Stomach (tissue), 9 donors: ENCODE measurements around the gene VPS18. TPM values are rescaled to one million over a fixed set of nuclear protein-coding genes. Genes with fewer than 3 reads are reported as not detected.

ENCODE experiments used
- DNase-seq, 2 donors: peaks; one replicate each; pipeline versions ENCODE4 v3.0.0 to v3.0.0-alpha.2; 2013 to 2019
- H3K27ac ChIP-seq, 5 donors: fragments of 200-600 bp in 4 of 5; sonication (generic) in 4 of 5; one replicate each; pipeline ENCODE4 v1.5.1; 2013 to 2019; ENCODE audit warnings: mild to moderate bottlenecking in 1 of 5, moderate library complexity in 1 of 5
- H3K27me3 ChIP-seq, 3 donors: fragments of 200-600 bp; sonication (generic); one replicate each; pipeline ENCODE4 v1.5.1; 2017 to 2019; ENCODE audit warnings: mixed run types in 1 of 3
- H3K36me3 ChIP-seq, 4 donors: fragments of 200-600 bp; sonication (generic); 1 replicate in 3 of 4; 2 replicates in 1 of 4; pipeline ENCODE4 v1.5.1; 2016 to 2019
- H3K4me1 ChIP-seq, 4 donors: fragments of 200-600 bp; sonication (generic); one replicate each; pipeline ENCODE4 v1.5.1; 2016 to 2019
- H3K4me3 ChIP-seq, 4 donors: fragments of 200-600 bp; sonication (generic) in 3 of 4; one replicate each; pipeline ENCODE4 v1.5.1; 2016 to 2019; ENCODE audit warnings: mild to moderate bottlenecking in 1 of 4
- H3K9me3 ChIP-seq, 4 donors: fragments of 200-600 bp; sonication (generic); one replicate each; pipeline ENCODE4 v1.5.1; 2016 to 2019
- CTCF ChIP-seq, 7 experiments: fragments of 450-650 bp in 4 of 7; fragments of 200-600 bp in 3 of 7; sonication (generic) in 3 of 7; IDR thresholded peaks; one replicate each; pipeline ENCODE4 v1.5.1; 2016 to 2019; ENCODE audit warnings: antibody characterized with exemption in 7 of 7, control low read depth in 2 of 7, mild to moderate bottlenecking in 1 of 7
- EP300 ChIP-seq: sonication (generic); formaldehyde crosslinking; IDR thresholded peaks from one replicate; pipeline ENCODE4 v1.6.1; 2017; ENCODE audit warnings: antibody characterized with exemption
- POLR2A ChIP-seq, 4 donors: fragments of 450-650 bp; IDR thresholded peaks; one replicate each; pipeline ENCODE4 v1.6.1; 2016; ENCODE audit warnings: antibody characterized with exemption in 4 of 4, control low read depth in 2 of 4, mild to moderate bottlenecking in 1 of 4, moderate library complexity in 1 of 4
- POLR2AphosphoS5 ChIP-seq, 3 donors: sonication (generic); formaldehyde crosslinking; IDR thresholded peaks; one replicate each; pipeline ENCODE4 v1.6.1; 2016; ENCODE audit warnings: antibody characterized with exemption in 3 of 3
- WGBS, 5 donors: extraction: QIAGEN DNeasy Blood & Tissue Kit in 3 of 5; methylation state at CpG; one replicate each; pipeline versions ENCODE4 v1.1.5 to v1.1.7; 2013 to 2018; 5-methylcytosine and 5-hydroxymethylcytosine counted together
- intact Hi-C: fragments of 100-400 bp; cut with DNase I; formaldehyde crosslinking; loops from one replicate; pipeline ENCODE4 v1.15.1; 2023; ENCODE audit warnings: low total_unique reads
- polyA plus RNA-seq, 3 donors: library from polyadenylated mRNA; stranded (reverse); fragments of 200-250 nt; gene quantifications; one replicate each; pipeline ENCODE4 v1.2.3, GENCODE V29; 2013
- total RNA-seq, 5 donors: library from RNA; depleted of rRNA; stranded (reverse); fragments of >200 nt; gene quantifications; one replicate each; pipeline versions ENCODE4 v1.1.0 to v1.2.3, GENCODE V29; 2014 to 2016
- donor health status: healthy with polysubstance abuse.
- donor health status: Bipolar disorder and iron deficiency.
- donor health status: healthy.

VPS18 gene
- total and polyA plus RNA-seq, 8 donors, result 1.8 to 24.2 (median 13.1) TPM

- H3K36me3 ChIP-seq, result no peaks in the 10 kb centered on the region
- peak in 1 of 2 donors; percentile 63 for DNase-seq
- no peak overlapping the region for H3K27ac ChIP-seq
- 5 to 9% (median 8%) methylated on average over 14 to 24 of the region's 24 CpGs for WGBS, 5 donors
- peak overlapping the region; percentile 49 to 75 (median 52) for H3K4me3 ChIP-seq
- H3K27me3 ChIP-seq, result peaks cover 10 to 78% (median 69%) of the 10 kb centered on the region in 3 donors
- intact Hi-C loops, result no loop called here
- TF ChIP-seq POLR2AphosphoS5 (IDR thresholded peaks at IDR 0.05), result no peak
- no peak for TF ChIP-seq EP300
- no peak for TF ChIP-seq POLR2A (IDR thresholded peaks at IDR 0.05)
- TF ChIP-seq CTCF (IDR thresholded peaks at IDR 0.05), result no peak
- no peaks in the 10 kb centered on the region for H3K9me3 ChIP-seq
- peaks cover 51 to 69% (median 63%) of the 10 kb centered on the region in 4 donors for H3K4me1 ChIP-seq
Measured at GRCh38 chr15:40927495-40927872, 33.2 kb downstream of the VPS18 start.

GRCh38 chr15:40927873-40928806 lies 33.9 kb downstream of the VPS18 start:
- WGBS, 5 donors, result 1 to 2% (median 1%) methylated on average over 15 to 68 of the region's 68 CpGs
- TF ChIP-seq EP300 (no peak), POLR2AphosphoS5 (IDR thresholded peaks at IDR 0.05) (no peak), POLR2A (IDR thresholded peaks at IDR 0.05) (no peak), CTCF (IDR thresholded peaks at IDR 0.05) (no peak)
- peak in 1 of 2 donors; percentile 76 for DNase-seq
- Histone ChIP-seq H3K27me3 (peaks cover 10 to 84% (median 69%) of the 10 kb centered on the region in 3 donors), H3K27ac (peak overlapping the region in 3 of 5 donors; percentile 18 to 47 (median 26)), H3K4me3 (peak overlapping the region; percentile 49 to 75 (median 52)), H3K9me3 (no peaks in the 10 kb centered on the region), H3K4me1 (peaks cover 54 to 76% (median 66%) of the 10 kb centered on the region in 4 donors), H3K36me3 (no peaks in the 10 kb centered on the region)
- intact Hi-C loops, result no loop called here

GRCh38 chr15:40928821-40929659 lies 34.8 kb downstream of the VPS18 start, which contains the start of gene DLL4:
Gene DLL4, plus strand, starts transcription at chr15:40929340. Its CDS starts 329 bp downstream, at chr15:40929669.
- Histone ChIP-seq H3K4me1 (peaks cover 54 to 80% (median 66%) of the 10 kb centered on the region in 4 donors), H3K27ac (peak within 1 kb of the TSS; percentile 28 to 53 (median 46))
- TF ChIP-seq POLR2A (IDR thresholded peaks at IDR 0.05) (peak in 1 of 4 donors; percentile 12), EP300 (no peak), POLR2AphosphoS5 (IDR thresholded peaks at IDR 0.05) (peak in 2 of 3 donors; percentile 86 to 92), CTCF (IDR thresholded peaks at IDR 0.05) (no peak)

More at GRCh38 chr15:40928821-40929659, 34.8 kb downstream of the VPS18 start, which contains the start of gene DLL4:
- intact Hi-C loops, result no loop called here
- 0 to 1% (median 0%) methylated on average over 34 to 71 of the region's 71 CpGs for WGBS, 5 donors
- peaks cover 10 to 84% (median 69%) of the 10 kb centered on the region in 3 donors for H3K27me3 ChIP-seq
- DNase-seq, result peak; percentile 74 to 92
- no peaks in the 10 kb centered on the region for H3K36me3 ChIP-seq
- H3K4me3 ChIP-seq, result peak within 1 kb of the TSS; percentile 49 to 75 (median 52)
- no peaks in the 10 kb centered on the region for H3K9me3 ChIP-seq
